ENCODE measurements around the gene SULT4A1.

SULT4A1 gene

GRCh38 chr22:43843783-43844530 is 18.4 kb downstream of the SULT4A1 start:
- DNase-seq: no peak

- no peak for DNase-seq
Measured at GRCh38 chr22:43841742-43842141, 20.6 kb downstream of the SULT4A1 start.

GRCh38 chr22:43840851-43841250 is 21.5 kb downstream of the SULT4A1 start:
- DNase-seq: no peak

GRCh38 chr22:43840431-43840830 is 21.9 kb downstream of the SULT4A1 start:
- DNase-seq: no peak

DNA sequence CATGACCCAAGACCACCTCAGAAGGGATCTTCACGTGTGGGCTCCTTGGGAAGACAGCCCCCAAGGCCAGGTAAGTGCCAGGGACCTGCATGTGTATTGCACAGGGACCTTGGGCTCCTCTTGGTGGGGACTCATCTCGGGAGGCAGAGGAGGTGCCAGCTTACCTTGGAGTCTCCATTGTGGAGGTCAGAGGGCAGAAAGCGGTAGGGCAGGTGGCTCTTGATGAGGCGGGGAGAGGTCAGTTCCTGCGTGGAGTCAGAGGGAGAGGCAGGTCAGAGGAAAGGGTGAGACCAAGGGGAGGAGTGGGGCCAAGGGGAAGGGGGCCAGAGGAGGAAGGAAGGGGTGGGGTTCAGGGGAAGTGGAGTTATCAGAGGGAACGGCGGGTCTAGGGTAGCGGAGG is 22.5 kb downstream of the SULT4A1 start:
- no peak for DNase-seq

DNA sequence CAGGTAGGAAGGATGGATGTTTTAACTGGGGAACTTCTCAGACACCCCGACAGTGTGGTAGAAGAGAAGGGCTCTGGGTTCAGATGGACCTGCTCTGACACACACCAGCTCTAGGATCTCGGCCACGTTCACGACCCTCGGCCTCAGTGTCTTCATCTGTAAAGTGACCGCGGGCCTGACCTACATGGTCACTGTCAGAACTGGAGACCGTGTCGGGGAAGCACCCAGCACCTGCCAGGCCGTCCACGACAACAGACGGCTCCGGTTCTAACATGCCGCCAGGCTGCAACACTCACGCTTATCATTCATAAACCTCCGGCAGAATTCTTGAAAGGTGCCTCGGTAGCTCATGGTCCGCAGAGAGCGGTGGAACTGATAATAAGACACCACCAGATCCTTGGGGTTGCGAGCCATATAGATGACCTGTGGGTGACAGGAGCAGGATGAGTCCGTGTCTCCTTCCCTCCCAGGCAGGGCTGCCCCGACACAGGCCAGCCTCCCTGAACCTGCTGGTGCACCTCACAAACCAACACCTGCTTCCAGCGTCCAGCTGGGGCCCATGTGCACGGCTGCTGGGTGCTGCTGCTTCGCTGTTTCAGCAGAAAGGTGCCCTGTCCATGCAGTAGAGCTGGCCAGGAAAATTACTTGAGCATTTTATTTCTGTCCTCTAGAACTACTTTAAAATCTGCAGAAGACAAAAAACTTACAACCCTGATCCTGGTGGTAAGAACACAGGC is 23.6 kb downstream of the SULT4A1 start:
- DNase-seq: no peak

DNA sequence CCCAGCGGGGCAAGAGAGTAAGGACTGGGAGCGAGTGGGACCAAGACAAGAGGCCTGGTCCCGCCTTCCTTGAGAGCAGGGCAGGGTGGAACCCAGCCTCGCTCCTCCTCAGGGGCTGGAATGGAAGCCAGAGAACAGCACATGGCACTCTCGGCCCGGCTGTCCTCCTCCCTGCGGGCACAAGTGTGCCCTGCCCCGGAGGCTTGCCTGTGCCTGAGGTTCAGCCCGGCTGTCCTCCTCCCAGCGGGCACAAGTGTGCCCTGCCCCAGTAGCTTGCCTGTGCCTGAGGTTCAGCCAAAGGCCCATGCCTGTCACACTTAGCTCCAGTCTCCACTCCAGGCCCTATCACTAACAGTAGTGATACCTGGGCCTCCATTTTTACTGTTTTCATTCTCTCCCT is 24.2 kb downstream of the SULT4A1 start:
- DNase-seq: no peak

- no peak for DNase-seq
Measured at GRCh38 chr22:43837666-43838065, 24.6 kb downstream of the SULT4A1 start.

GRCh38 chr22:43835736-43836135 is 26.6 kb downstream of the SULT4A1 start:
- DNase-seq: no peak

DNA sequence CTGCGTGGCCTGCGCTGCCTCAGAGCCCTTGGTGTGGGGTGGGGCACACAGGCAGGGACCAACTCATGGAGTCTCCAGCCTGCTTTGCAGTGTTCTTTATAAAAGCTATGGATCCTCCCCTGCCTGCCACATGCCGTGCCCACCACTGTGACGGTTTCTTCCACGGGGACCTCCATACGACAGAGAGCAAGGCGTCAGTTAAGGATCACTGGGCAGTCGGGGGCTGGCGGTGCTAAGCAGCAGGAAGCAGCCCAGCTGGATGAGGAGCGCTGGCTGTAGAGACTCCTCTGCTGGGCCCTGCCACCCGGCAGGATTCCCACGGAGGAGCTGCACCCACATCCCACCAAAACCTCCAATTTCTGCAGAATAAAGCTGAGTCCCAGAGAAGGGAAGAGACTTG is 27.1 kb downstream of the SULT4A1 start:
- DNase-seq: no peak

DNA sequence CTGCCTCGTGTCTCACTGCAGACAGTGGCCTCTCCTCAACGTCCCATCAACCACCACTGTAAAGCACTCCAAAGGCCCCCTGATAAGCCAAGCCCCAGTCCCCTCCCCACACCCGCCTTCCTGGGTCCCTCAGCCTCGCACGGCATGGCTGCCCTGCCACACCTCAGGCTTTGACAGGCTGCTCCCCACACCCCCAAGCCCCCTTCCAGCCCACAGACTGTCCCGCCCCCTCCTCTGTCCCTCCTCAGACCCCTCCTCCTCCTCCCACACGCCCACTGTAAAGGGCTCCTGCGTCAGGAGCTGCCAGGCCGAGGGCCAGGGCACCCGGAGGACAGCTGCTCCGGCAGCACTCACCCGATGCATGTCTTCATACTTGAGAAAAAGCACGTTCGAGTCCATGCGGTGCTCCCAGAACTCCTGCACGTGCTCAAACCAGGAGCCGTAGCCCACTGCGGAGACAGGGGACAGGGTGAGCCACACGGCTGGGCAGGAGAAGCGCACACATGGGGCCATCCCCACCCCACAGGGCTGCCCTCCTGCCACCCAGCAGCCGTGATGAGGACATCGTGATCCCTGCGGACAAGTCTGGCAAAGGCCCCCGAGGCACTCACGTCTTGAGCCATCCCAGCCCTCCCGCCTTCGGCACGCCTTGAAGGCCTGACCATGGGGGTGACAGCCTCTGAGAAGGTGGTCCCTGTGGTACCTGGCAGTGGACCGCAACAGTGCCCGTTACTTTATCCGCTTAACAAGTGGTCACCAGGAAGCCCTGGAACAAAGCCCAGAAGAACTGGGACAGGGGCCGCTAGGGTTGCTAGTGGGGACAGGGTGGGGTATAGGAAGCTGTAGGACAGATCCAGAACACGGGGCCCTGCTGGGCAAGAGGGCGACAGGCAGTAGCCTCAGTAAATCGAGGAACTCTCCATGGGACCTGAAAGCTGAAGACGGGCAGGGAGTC is 28.8 kb downstream of the SULT4A1 start:
- no peak for DNase-seq

GRCh38 chr22:43832393-43833265 is 29.7 kb downstream of the SULT4A1 start:
- no peak for DNase-seq

DNA sequence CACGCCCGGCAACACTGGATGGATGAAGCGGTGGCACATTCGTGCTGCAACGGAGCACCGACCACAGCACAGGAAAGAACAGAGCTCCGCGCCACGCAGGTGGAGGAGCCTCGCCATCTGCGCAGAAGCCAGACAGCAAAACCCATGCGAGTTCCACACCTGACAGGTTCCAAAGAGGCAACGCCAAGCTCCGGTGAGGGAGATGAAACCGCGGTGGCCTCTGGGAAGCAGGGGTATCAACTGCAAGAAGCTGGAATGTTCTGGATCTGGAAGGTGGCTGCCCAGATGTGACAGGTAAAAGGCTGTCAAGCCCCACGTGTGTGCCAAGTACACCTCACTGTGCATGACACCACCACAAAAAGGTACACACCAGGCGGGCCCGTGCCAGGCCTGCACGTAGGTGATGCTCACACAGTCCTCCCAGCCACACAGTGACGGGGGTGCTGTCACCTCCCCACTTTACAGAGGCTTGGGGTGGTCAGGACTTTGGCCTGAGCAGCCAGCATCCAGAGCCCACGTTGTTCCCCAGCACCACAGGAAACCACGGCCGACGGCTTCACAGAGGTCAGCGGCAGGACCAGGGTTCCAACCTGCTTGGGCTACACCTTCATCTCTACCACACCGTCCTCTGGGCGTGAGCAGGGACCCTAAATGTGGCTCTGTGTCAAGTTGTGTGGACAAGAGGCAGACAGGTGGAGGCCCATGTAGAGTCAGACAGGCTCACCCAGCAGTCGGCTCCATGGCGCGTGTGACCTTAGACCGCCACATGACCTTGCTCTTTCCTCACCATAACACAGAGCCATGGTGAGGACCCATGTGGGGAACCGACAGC is 30.5 kb downstream of the SULT4A1 start:
- DNase-seq: no peak

DNA sequence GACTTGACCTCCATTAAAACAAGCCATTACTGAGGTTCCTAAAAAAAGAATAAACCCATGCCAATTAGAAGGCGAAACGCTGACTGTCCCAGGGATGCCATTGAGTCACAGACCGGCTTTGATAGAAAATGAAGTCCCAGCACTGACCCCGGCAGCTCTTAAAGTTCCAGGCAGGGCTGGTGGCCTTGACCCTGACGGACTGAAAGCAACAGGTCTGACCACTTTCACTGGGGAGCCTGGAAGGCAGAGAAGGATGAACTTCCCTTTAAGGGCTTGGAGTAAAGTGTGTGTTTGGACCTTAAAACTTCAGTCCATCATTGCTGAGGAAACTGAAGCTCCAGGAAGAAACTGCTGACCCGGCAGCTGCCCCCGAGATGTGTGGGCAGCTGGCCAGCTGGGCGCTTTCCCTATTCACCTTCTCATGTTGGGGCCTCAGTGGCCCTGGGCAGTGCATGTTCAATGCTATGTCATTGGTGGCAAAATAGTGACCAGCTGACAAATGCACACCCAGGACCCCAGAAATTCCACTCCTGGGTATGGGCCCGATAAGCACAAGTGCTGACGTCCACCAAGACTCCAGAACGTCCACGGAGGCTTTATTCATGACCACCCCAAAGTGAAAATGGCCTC is 31.3 kb downstream of the SULT4A1 start:
- no peak for DNase-seq

DNA sequence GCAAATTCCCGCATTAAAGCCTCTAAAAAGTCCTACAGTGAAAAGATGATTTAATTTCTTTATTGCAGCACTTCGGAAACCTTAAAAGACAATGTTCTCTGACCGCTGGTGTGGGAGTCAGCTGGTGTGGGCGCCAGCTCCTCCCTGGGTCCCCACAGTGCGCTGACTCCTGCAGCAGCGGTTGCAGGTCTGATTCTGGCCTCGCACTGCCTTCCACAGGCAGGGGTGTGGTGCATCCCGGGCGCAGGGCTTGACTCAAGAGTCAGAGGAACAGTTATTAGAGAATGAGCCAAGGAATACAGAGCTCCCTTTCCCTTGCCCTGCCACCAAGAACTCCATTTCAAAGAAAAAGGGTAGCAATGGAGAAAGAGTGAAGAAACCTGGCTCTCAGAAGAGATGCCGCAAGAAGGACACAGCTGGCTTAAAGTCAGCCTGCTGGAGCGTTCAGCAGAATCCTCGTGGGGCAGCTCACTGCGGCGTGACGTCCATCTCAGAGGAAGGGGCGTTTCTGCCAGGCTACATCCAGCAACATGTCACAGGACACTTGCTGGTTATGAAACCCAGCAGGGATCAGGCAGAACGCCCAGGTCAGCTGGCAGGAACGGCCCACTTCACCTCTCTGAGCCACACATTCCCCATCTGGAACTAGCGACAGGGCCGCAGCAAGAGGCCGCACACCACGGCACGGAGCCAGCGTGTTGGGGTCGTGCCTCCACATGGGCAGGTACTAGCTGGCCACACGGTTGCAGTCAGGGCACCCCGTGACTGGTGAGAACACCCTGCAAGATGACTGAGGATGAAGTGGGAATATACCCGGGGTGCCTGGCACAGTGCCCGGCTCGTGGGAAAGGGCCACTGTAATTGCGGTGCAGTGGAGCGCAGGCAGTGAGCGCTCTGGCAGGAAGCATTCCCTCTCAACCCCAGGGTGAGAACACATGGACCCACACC is 32.1 kb downstream of the SULT4A1 start:
- no peak for DNase-seq

- no peak for DNase-seq
Measured at GRCh38 chr22:43828998-43829782, 33.1 kb downstream of the SULT4A1 start.

- no peak for DNase-seq
Measured at GRCh38 chr22:43828725-43828997, 33.7 kb downstream of the SULT4A1 start.

DNA sequence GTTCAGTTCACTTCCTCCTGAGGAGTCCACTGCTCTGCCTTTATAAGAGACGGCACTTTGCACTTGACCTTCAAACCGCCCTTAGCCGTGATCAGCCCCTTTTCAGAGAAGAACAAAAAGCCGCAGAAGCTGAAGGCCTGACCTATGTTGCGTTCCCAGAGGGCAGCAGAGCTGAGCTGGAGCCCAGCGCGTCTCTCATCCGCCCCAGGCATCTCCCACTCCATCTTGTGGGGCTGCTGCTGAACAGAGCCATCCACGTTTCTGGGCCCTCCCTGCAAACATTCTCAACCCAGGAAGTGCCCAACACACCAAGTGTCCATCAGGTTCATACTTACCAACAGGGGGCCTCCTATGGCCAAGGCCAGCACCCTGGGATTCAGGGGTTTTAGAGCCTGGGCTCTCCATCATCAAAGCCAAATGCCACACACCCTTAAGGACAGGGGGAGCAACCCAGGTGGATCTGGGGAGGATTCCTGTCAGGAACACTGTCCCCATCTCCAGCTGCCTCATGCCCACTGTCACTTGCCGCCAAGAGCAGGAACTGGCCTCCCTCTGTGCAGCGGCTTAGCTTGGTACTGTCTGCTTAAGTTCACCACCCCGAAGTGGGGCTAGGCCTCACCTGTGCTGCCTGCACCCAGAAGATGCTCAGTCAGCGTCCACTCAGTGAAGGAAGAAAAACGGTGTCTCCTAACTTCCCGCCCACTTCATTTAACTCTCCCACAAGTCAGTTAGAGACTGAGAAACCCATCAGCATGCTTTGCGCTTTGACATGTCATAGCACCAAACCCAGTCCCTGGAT is 34.2 kb downstream of the SULT4A1 start:
- DNase-seq: no peak

Measured in stimulated activated CD4-positive, alpha-beta T cell treated with anti-CD3 and anti-CD28 coated beads, Interleukin-4, amount 100 ng/mL, for 4 hours (primary cell).